Kidney glomerular epithelial cell (primary cell): Measurements from ENCODE around the gene CBLN3.

ENCODE experiments used
- DNase-seq: peaks from one replicate; lab custom pipeline; 2025; lab: John Stamatoyannopoulos, UW

The CBLN3 gene

GRCh38 chr14:24426150-24426911 is 3.1 kb downstream of the CBLN3 start:
- no peak for DNase-seq

- DNase-seq: peak; percentile 56
Measured at GRCh38 chr14:24425704-24426103, 3.8 kb downstream of the CBLN3 start.

GRCh38 chr14:24422694-24423601 is 6.5 kb downstream of the CBLN3 start:
- DNase-seq: no peak

GRCh38 chr14:24422261-24422660 is 7.2 kb downstream of the CBLN3 start:
- DNase-seq: no peak

- no peak for DNase-seq
Measured at GRCh38 chr14:24418492-24418873, 11.0 kb downstream of the CBLN3 start.

GRCh38 chr14:24417832-24418491 is 11.5 kb downstream of the CBLN3 start:
- no peak for DNase-seq

GRCh38 chr14:24416932-24417619 is 12.4 kb downstream of the CBLN3 start:
- no peak for DNase-seq

GRCh38 chr14:24416254-24416931 is 13.1 kb downstream of the CBLN3 start:
- no peak for DNase-seq

- no peak for DNase-seq
Measured at GRCh38 chr14:24415421-24416253, 13.8 kb downstream of the CBLN3 start.

GRCh38 chr14:24414732-24415420 is 14.6 kb downstream of the CBLN3 start:
- no peak for DNase-seq

GRCh38 chr14:24414077-24414476 is 15.4 kb downstream of the CBLN3 start:
- no peak for DNase-seq

- DNase-seq: peak; percentile 21
Measured at GRCh38 chr14:24411443-24412389, 17.8 kb downstream of the CBLN3 start.

- no peak for DNase-seq
Measured at GRCh38 chr14:24409956-24410355, 19.5 kb downstream of the CBLN3 start.

- no peak for DNase-seq
Measured at GRCh38 chr14:24409192-24409591, 20.3 kb downstream of the CBLN3 start.

- DNase-seq: no peak
Measured at GRCh38 chr14:24408764-24409163, 20.7 kb downstream of the CBLN3 start.

- DNase-seq: no peak
Measured at GRCh38 chr14:24407608-24408325, 21.7 kb downstream of the CBLN3 start.

GRCh38 chr14:24406416-24406815 is 23.1 kb downstream of the CBLN3 start:
- no peak for DNase-seq

- no peak for DNase-seq
Measured at GRCh38 chr14:24404814-24405213, 24.7 kb downstream of the CBLN3 start.
